Activated naive CD4-positive, alpha-beta T cell treated with Interleukin-2 at 50 U/mL for 16 hours (primary cell): ENCODE data around the gene TMEM184C.

Source experiments
- DNase-seq: peaks from one replicate; pipeline ENCODE4 v3.0.0-alpha.2; 2020

TMEM184C gene

GRCh38 chr4:147674073-147674472, 56.9 kb downstream of the TMEM184C start:
- DNase-seq = no peak

DNA sequence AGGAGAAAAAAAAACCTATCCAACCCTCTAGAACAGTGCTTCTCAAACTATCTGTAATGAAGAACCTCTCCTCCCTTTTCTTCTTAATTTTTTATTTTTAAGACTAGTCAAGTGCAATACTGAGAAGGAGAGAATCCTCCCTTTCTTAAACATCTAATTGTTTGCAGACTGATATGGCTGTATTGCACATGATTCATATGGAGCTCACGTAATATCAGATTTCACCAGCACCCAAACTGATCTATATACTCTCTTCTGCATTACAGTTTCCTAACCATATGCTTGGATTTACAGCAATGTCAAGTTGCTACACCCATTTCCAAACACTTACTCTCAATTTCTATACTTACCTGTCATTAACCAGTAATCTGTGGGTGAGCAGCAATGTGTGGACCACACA, 57.3 kb downstream of the TMEM184C start:
- DNase-seq = no peak

DNA sequence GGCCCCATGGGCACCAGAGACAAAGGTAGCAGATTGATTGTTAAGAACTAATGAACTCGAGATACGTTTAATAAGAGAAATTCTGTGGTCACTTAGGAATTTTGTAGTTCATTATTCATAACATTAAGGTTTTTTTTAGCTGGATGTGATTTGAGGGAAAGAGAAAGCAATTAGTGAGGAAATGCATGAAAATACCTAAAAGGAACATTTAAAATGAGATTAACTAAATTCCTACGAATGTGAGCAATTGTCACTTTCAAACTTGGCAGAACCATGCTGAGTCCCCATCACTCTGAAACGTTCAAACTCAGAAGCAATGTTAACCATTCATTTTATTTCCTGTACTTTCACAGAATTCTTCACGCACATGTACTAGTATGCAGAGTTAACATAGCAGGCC, 60.9 kb downstream of the TMEM184C start:
- no peak for DNase-seq

- DNase-seq = no peak
These were observed 61.8 kb downstream of the TMEM184C start for GRCh38 chr4:147678796-147679549.

DNA sequence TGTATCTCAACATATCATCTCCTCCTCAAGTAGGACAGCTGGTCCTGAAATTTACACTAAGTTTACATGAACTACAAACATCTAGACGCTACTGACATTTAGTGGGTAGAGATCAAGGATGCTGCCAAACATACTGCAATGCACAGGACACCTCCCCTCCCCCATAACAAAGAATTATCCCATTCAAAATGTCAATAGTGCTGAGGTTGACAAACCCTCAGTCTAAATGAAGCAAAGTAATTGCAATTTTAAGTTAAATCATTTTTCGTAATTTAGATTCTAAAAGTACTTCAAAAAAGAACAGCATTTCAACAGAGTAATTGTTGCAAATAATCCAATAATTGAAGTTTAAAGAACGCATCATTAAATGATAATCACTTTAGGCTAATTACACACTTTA, 65.6 kb downstream of the TMEM184C start:
- DNase-seq = no peak

DNA sequence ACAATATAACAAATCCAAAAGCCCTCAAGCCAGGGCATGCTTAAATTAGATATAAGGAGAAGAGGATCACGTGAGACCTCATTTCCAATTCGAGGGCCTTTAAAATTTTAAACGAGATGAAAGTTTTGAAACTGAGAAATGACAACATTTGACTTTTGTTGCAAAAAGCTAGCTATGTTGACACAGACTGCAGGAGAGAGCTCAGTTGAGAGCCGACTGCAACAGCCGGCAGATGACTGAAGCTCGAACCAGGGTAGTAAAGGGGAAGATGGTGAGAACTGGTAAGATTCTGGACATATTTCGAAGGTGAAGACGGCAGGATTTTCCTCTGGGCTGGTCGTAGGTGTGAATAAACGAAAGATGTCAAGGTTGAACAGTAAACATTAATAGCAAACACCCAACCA, 66.0 kb downstream of the TMEM184C start:
- DNase-seq = peak; percentile 6

- peak; percentile 89 for DNase-seq
These were observed 66.8 kb downstream of the TMEM184C start, which contains the start of gene PRMT9 for GRCh38 chr4:147683717-147684700. TSS of gene PRMT9 (minus strand) at chr4:147684163. CDS start at chr4:147683987, 176 bp downstream.

GRCh38 chr4:147689067-147689466, 71.9 kb downstream of the TMEM184C start:
- no peak for DNase-seq

DNA sequence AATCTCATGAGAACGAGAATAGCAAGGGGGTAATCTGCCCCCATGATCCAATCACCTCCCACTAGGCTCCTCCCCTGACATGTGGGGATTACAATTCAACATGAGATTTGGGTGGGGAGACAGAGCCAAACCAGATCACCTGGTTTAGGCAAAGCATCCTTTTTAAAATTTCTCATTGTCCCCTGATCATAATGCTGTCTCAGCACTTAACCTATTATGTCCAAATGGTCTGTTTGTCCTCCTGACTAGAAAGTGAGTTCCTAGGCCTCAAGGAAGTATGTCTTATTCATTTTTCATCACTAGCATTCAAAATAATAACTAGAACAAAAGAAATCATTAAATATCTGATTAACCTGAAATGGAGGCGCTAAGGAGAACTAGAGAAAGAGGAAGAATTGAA, 74.6 kb downstream of the TMEM184C start:
- no peak for DNase-seq

DNA sequence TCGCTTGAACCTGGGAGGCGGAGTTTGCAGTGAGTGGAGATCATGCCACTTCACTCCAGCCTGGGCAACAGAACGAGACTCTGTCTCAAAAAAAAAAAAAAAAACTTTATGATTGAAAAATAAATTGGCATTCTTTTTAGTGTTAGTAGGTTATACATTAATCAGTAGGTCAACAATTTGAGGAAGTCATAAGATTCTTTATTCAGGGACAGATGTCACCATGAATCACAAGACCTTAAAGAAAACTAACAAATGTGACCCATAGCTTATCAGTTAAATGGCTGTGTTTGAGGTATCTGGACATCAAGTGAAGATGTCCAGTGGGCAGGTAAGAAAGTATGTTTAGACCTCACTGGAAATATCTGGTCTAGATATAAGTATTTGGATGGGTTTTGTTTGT, 76.0 kb downstream of the TMEM184C start:
- no peak for DNase-seq

GRCh38 chr4:147696866-147697265, 79.7 kb downstream of the TMEM184C start:
- no peak for DNase-seq

GRCh38 chr4:147704846-147705245, 87.6 kb downstream of the TMEM184C start:
- no peak for DNase-seq

DNA sequence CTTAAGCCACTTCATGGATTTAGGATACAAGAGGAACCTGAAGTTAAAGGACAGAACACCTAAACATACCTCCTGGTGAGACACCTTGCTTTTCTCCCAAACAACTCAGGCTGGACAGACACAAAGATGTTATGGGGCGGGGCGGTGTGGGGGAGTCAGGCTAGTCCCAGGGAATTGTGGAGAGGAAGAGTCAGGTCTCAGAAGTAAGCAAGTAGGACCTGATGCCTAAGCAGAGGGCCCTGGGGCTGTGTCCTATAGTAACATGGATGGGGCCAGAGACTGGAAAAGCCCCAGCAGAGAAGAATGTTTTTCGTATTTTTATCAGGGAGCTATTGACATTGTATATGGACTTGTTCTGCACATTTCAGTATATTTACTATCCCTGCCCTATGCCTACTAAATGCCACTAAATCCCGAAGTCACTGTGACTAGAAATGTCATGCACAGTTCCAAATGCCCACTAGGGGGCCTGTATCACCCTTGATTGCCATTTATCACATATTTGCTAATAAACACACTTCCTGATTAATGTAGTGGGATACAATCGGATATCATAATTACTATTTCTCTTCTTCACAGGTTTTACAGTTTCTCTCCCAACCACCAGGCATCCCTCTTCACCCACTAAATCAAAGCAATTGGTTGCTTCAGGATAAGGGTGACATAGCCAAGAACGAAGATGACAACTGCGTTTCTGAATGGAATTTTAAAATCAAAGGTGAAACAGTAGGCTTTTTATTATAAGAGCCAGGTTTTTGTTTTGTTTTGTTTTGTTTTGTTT, 90.9 kb downstream of the TMEM184C start:
- peak; percentile 54 for DNase-seq

DNA sequence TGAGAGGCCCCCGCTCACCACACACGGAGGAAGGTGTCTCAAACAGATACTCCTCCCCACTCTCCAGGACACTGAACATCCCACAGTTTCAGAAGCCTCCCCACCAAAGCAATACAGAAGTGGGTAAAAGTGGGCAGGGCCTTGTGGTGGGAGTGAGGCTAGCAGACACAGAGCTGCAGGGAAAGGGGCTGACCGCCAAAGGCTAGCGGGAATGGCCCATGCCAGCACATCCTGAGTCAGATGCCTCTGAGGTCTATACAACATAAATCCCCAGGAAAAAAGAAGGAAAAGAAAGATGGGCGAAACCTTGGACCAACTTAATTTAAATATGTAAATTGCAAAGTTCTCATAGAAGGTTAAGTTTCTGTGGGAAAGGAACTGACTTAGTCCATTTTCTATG, 92.8 kb downstream of the TMEM184C start:
- no peak for DNase-seq

- no peak for DNase-seq
These were observed 97.6 kb downstream of the TMEM184C start for GRCh38 chr4:147714575-147715401.

DNA sequence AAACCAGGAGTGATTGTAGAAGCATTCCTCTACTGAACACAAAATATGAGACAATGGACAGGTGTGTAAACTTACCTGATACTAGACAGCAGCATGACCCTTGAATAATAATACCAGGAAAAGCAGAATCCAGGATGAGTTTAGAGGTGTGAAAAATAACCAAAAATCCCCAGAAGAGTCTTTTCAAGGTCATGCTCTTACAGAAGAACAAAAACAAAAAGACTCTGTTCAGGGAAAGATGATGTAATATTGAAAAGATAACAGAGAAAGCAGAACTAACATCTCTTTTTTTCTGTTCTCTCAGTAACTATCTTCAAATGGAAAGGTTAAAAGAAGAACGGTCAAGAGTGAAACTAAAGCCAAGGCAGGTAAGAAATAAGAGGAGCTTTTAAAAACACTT, 100.7 kb downstream of the TMEM184C start:
- DNase-seq = no peak
